Tibial artery (tissue), 4 donors: ENCODE results near the gene RHOXF1.
"Not testable (repeated sequence)": the region's sequence is repeated elsewhere in the genome, so short reads cannot be mapped to it uniquely, and the experiment has no call there.

Experiments
- DNase-seq, 2 donors: peaks; one replicate each; pipeline ENCODE4 v3.0.0-alpha.2; 2019
- H3K27ac ChIP-seq, 2 donors: fragments of 200-600 bp; sonication (generic) in 1 of 2; 1 replicate in 1 of 2; 2 replicates in 1 of 2; pipeline ENCODE4 v1.5.1; 2018 to 2019; ENCODE audit warnings: mild to moderate bottlenecking in 1 of 2
- H3K27me3 ChIP-seq, 2 donors: fragments of 200-600 bp; sonication (generic) in 1 of 2; one replicate each; pipeline versions ENCODE4 v1.5.1 to v1.6.0; 2016 to 2019
- H3K36me3 ChIP-seq, 3 donors: fragments of 200-600 bp; sonication (generic) in 2 of 3; one replicate each; pipeline ENCODE4 v1.5.1; 2016 to 2019; ENCODE audit warnings: mild to moderate bottlenecking in 2 of 3
- H3K4me1 ChIP-seq, 4 donors: fragments of 200-600 bp; sonication (generic) in 2 of 4; 1 replicate in 3 of 4; 2 replicates in 1 of 4; pipeline ENCODE4 v1.5.1; 2016 to 2019
- H3K4me3 ChIP-seq, 2 donors: fragments of 200-600 bp; sonication (generic) in 1 of 2; 1 replicate in 1 of 2; 2 replicates in 1 of 2; pipeline ENCODE4 v1.5.1; 2018 to 2019; ENCODE audit warnings: mild to moderate bottlenecking in 2 of 2
- H3K9me3 ChIP-seq, 3 donors: fragments of 200-600 bp; sonication (generic) in 1 of 3; one replicate each; pipeline ENCODE4 v1.5.1; 2016 to 2019
- CTCF ChIP-seq, 2 experiments: fragments of 200-600 bp in 1 of 2; fragments of 450-650 bp in 1 of 2; IDR thresholded peaks; one replicate each; pipeline ENCODE4 v1.5.1; 2017 to 2019; ENCODE audit warnings: antibody characterized with exemption in 2 of 2, mild to moderate bottlenecking in 1 of 2, moderate library complexity in 1 of 2
- intact Hi-C: fragments of 100-400 bp; cut with DNase I; formaldehyde crosslinking; loops from one replicate; pipeline ENCODE4 v1.15.0; 2023; ENCODE audit warnings: low total_unique reads

RHOXF1 gene

GRCh38 chrX:120144178-120144844 is 28.6 kb upstream of the RHOXF1 start:
- intact Hi-C loops, result no loop called here
- DNase-seq, result no peak
- H3K4me3 ChIP-seq, result no peak overlapping the region
- no peak overlapping the region for H3K27ac ChIP-seq
- no peaks in the 10 kb centered on the region for H3K9me3 ChIP-seq
- no peak for TF ChIP-seq CTCF (IDR thresholded peaks at IDR 0.05)
- no peaks in the 10 kb centered on the region for H3K36me3 ChIP-seq
- no peaks in the 10 kb centered on the region for H3K4me1 ChIP-seq
- H3K27me3 ChIP-seq, result no peaks in the 10 kb centered on the region

GRCh38 chrX:120140293-120140981 is 24.7 kb upstream of the RHOXF1 start:
- H3K4me1 ChIP-seq, result no peaks in the 10 kb centered on the region
- no peak overlapping the region for H3K4me3 ChIP-seq
- H3K36me3 ChIP-seq, result no peaks in the 10 kb centered on the region
- DNase-seq, result no peak
- H3K27ac ChIP-seq, result no peak overlapping the region
- intact Hi-C loops, result no loop called here
- no peaks in the 10 kb centered on the region for H3K9me3 ChIP-seq
- no peaks in the 10 kb centered on the region for H3K27me3 ChIP-seq
- TF ChIP-seq CTCF (IDR thresholded peaks at IDR 0.05), result no peak

- DNase-seq, result no peak
- Histone ChIP-seq H3K36me3 (no peaks in the 10 kb centered on the region), H3K9me3 (no peaks in the 10 kb centered on the region), H3K4me3 (no peak overlapping the region), H3K27ac (no peak overlapping the region), H3K4me1 (no peaks in the 10 kb centered on the region), H3K27me3 (no peaks in the 10 kb centered on the region)
- intact Hi-C loops, result no loop called here
- TF ChIP-seq CTCF (IDR thresholded peaks at IDR 0.05), result no peak
Observed at GRCh38 chrX:120137439-120137838, 21.7 kb upstream of the RHOXF1 start.

GRCh38 chrX:120136840-120137239 is 21.1 kb upstream of the RHOXF1 start:
- no peak for TF ChIP-seq CTCF (IDR thresholded peaks at IDR 0.05)
- Histone ChIP-seq H3K4me1 (no peaks in the 10 kb centered on the region), H3K36me3 (no peaks in the 10 kb centered on the region), H3K27me3 (no peaks in the 10 kb centered on the region), H3K4me3 (no peak overlapping the region), H3K27ac (no peak overlapping the region), H3K9me3 (no peaks in the 10 kb centered on the region)
- intact Hi-C loops, result no loop called here
- DNase-seq, result no peak

GRCh38 chrX:120136128-120136527 is 20.4 kb upstream of the RHOXF1 start:
- intact Hi-C loops, result no loop called here
- Histone ChIP-seq H3K27me3 (no peaks in the 10 kb centered on the region), H3K4me1 (no peaks in the 10 kb centered on the region), H3K4me3 (no peak overlapping the region), H3K27ac (no peak overlapping the region), H3K36me3 (no peaks in the 10 kb centered on the region), H3K9me3 (no peaks in the 10 kb centered on the region)
- no peak for TF ChIP-seq CTCF (IDR thresholded peaks at IDR 0.05)
- no peak for DNase-seq

GRCh38 chrX:120128306-120128846 is 12.7 kb upstream of the RHOXF1 start:
- H3K36me3 ChIP-seq, DNase-seq, H3K4me3 ChIP-seq, intact Hi-C loops, H3K9me3 ChIP-seq, H3K27me3 ChIP-seq, H3K27ac ChIP-seq, H3K4me1 ChIP-seq: not testable (repeated sequence)
